Measurements from ENCODE around the gene MND1. TPM values are rescaled to one million over a fixed set of nuclear protein-coding genes. Genes with fewer than 3 reads are reported as not detected.

MND1 gene
- total RNA-seq (ENCODE audit: low replicate concordance), result 42.2 and 74.6 TPM in 2 replicates

GRCh38 chr4:153344131-153345011 is at the start of gene MND1:
Gene MND1 (plus strand): TSS chr4:153344688. CDS start chr4:153344738, 50 bp downstream.
- H2AFZ ChIP-seq (replicated peaks), result peak within 1 kb of the TSS; percentile 94
- no peaks in the 10 kb centered on the region for H3K9me3 Mint-ChIP-seq
- TF ChIP-seq EZH2phosphoT487 (IDR thresholded peaks at IDR 0.05) (no peak), CTCF (IDR thresholded peaks at IDR 0.05) (peak; percentile 96), EZH2 (IDR thresholded peaks at IDR 0.05) (no peak)
- H3K9ac ChIP-seq, result peak within 1 kb of the TSS; percentile 66
- peaks cover 22% of the 10 kb centered on the region for H3K4me1 ChIP-seq
- H3F3A ChIP-seq (ENCODE audit: low read depth), result no peaks in the 10 kb centered on the region
- H3K4me3 ChIP-seq, result peak within 1 kb of the TSS; percentile 77
- H3K4me3 Mint-ChIP-seq, result peak within 1 kb of the TSS; percentile 97
- H3K9me3 ChIP-seq (ENCODE audit: low read depth), result no peaks in the 10 kb centered on the region
- H3K79me2 ChIP-seq (ENCODE audit: low read depth), result peaks cover 42% of the 10 kb centered on the region
- H3K36me3 Mint-ChIP-seq, result peaks cover 8% of the 10 kb centered on the region
- peaks cover 33% of the 10 kb centered on the region for H3K4me1 Mint-ChIP-seq
- peak within 1 kb of the TSS; percentile 97 for H3K27ac Mint-ChIP-seq
- H3K4me2 ChIP-seq, result peak within 1 kb of the TSS; percentile 87
- peaks cover 2% of the 10 kb centered on the region for H4K20me1 ChIP-seq (ENCODE audit: low read depth)
- DNase-seq (ENCODE audit: low spot score), result peak; percentile 97
- no peaks in the 10 kb centered on the region for H3K27me3 ChIP-seq
- peaks cover 8% of the 10 kb centered on the region for H3K27me3 Mint-ChIP-seq (ENCODE audit: insufficient read depth, low read depth)
- peak within 1 kb of the TSS; percentile 68 for H3K27ac ChIP-seq
- H3K36me3 ChIP-seq, result no peaks in the 10 kb centered on the region

- Histone ChIP-seq H3K9ac (no peak overlapping the region), H3K36me3 (no peaks in the 10 kb centered on the region)
These were observed 49.2 kb upstream of the MND1 start for GRCh38 chr4:153295131-153295755.

More at GRCh38 chr4:153295131-153295755, 49.2 kb upstream of the MND1 start:
- Mint-ChIP-seq H3K27ac (no peak overlapping the region), H3K36me3 (peaks cover 79% of the 10 kb centered on the region), H3K9me3 (peaks cover 15% of the 10 kb centered on the region), H3K4me3 (no peak overlapping the region), H3K4me1 (peaks cover 23% of the 10 kb centered on the region), H3K27me3 (ENCODE audit: insufficient read depth, low read depth) (peaks cover 6% of the 10 kb centered on the region)
- Histone ChIP-seq H4K20me1 (ENCODE audit: low read depth) (peaks cover 6% of the 10 kb centered on the region), H3K9me3 (ENCODE audit: low read depth) (no peaks in the 10 kb centered on the region), H3F3A (ENCODE audit: low read depth) (no peaks in the 10 kb centered on the region), H3K4me3 (no peak overlapping the region), H2AFZ (replicated peaks) (no peak overlapping the region), H3K27me3 (no peaks in the 10 kb centered on the region), H3K79me2 (ENCODE audit: low read depth) (peaks cover 25% of the 10 kb centered on the region), H3K4me2 (no peak overlapping the region), H3K27ac (no peak overlapping the region), H3K4me1 (peaks cover 10% of the 10 kb centered on the region)
- no peak for DNase-seq (ENCODE audit: low spot score)
- TF ChIP-seq CTCF (IDR thresholded peaks at IDR 0.05) (no peak), EZH2 (IDR thresholded peaks at IDR 0.05) (no peak)

All from neural progenitor cell (in vitro differentiated cells).